Measurements from ENCODE around the gene NLRX1. TPM values are rescaled to one million over a fixed set of nuclear protein-coding genes. Genes with fewer than 3 reads are reported as not detected.
"Not testable (repeated sequence)": the region's sequence is repeated elsewhere in the genome, so short reads cannot be mapped to it uniquely, and the experiment has no call there.

Gene NLRX1
- total and polyA plus RNA-seq, 10 donors, result 3.6 to 18.7 (median 14.0) TPM

DNA sequence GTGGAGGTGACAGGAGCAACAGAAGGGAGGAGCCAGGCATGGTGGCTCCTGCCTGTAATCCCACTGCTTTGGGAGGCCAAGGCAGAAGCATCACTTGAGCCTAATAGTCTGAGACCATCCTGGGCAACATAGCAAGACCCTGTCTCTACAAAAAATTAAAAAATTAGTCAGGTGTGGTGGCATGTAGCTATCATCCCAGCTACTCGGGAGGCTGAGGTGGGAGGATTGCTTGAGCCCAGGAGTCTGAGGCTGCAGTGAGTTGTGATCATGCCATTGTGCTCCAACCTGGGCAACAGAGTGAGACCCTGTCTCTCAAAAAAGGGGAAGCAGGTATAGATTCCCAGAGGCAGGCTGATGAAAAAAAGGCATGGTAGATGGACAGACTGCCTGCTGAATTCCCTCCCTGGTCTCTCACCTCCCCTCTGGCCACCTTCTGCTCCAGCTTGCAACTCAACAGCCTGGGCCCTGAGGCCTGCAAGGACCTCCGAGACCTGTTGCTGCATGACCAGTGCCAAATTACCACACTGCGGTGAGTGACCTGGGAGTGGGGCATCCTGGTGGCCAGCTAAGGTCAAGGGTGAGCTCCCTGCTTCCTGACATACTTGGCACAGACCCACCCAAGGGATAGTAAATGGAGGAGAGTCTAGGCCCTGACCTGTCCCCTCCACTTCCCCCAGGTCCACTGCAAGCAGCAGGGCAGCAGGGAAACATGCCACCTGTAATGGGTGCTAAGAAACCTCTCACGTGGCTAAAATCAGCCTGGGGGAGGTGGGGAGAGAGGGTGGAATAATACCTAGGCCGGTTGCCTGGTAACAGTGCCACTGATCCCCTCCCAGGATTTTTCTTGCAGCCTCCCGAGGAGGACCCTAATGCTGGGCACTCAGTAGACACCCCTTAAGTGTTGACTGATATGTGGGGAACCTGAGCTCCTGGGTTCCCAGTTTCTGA, 12.5 kb downstream of the NLRX1 start:
- intact Hi-C loops (cut with DNase I; ENCODE audit: low total_unique reads), result no loop called here
- no peak for DNase-seq
- Histone ChIP-seq H3K4me3 (no peak overlapping the region), H3K4me1 (peaks cover 4 to 53% (median 24%) of the 10 kb centered on the region in 6 donors), H3K27ac (peak overlapping the region in 3 of 8 donors; percentile 11 to 45 (median 38)), H3K36me3 (peaks cover 0 to 76% (median 19%) of the 10 kb centered on the region in 6 donors), H3K27me3 (replicated peaks in 1 of 7) (no peaks in the 10 kb centered on the region), H3K9me3 (no peaks in the 10 kb centered on the region)
- TF ChIP-seq POLR2AphosphoS5 (IDR thresholded peaks at IDR 0.05) (no peak), POLR2A (IDR thresholded peaks at IDR 0.05) (no peak)
- TF ChIP-seq, protein P1, sequence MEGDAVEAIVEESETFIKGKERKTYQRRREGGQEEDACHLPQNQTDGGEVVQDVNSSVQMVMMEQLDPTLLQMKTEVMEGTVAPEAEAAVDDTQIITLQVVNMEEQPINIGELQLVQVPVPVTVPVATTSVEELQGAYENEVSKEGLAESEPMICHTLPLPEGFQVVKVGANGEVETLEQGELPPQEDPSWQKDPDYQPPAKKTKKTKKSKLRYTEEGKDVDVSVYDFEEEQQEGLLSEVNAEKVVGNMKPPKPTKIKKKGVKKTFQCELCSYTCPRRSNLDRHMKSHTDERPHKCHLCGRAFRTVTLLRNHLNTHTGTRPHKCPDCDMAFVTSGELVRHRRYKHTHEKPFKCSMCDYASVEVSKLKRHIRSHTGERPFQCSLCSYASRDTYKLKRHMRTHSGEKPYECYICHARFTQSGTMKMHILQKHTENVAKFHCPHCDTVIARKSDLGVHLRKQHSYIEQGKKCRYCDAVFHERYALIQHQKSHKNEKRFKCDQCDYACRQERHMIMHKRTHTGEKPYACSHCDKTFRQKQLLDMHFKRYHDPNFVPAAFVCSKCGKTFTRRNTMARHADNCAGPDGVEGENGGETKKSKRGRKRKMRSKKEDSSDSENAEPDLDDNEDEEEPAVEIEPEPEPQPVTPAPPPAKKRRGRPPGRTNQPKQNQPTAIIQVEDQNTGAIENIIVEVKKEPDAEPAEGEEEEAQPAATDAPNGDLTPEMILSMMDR (IDR thresholded peaks at IDR 0.05 in 8 of 11, conservative IDR thresholded peaks at IDR 0.05 in 3 of 11), result no peak
- WGBS, 5 donors, result 69 to 82% (median 79%) methylated on average over 4 to 6 of the region's 6 CpGs

DNA sequence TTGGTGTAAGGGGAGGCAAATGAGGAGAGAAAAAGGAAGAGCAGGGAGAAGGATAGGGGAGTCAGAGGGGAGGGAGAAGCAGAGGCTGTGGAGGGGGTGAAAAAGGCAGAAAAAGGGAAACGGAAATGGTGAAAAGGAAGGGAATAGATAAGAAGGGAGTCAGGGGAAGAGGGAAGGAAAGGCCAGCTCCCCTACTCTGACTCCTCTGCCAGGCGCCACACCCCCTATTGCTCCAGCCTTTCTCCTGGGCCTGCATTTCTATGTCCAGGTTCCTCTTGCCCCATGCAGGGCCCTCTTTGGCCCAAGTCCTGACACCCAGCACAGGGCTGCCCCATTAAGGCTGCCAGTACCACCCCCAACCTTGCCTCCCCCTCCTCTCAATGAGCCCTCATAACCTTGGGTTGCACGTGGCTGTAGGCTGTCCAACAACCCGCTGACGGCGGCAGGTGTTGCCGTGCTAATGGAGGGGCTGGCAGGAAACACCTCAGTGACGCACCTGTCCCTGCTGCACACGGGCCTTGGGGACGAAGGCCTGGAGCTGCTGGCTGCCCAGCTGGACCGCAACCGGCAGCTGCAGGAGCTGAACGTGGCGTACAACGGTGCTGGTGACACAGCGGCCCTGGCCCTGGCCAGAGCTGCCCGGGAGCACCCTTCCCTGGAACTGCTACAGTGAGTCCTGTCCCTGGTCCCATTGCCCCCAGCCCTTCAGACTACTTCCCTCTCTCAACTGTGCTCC, 13.3 kb downstream of the NLRX1 start:
- intact Hi-C loops (cut with DNase I; ENCODE audit: low total_unique reads), result no loop called here
- no peaks in the 10 kb centered on the region for H3K9me3 ChIP-seq
- 70 to 81% (median 77%) methylated on average over 13 to 17 of the region's 17 CpGs for WGBS, 5 donors

DNA sequence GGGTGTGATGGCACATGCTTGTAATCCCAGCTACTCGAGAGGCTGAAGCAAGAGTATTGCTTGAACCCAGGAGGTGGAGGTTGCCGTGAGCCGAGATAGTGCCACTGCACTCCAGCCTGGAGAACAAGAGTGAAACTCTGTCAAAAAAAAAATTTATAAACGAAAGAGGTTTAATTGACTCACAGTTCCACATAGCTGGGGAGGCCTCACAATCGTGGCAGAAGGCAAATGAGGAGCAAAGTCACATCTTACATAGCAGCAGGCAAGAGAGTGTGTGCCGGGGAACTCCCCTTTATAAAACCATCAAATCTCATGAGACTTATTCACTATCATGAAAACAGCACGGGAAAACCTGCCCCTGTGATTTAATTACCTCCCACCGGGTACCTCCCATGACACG, 15.9 kb downstream of the NLRX1 start:
- H3K9me3 ChIP-seq; intact Hi-C loops (cut with DNase I; ENCODE audit: low total_unique reads); H3K27me3 ChIP-seq (replicated peaks in 1 of 7); DNase-seq; H3K4me3 ChIP-seq; H3K27ac ChIP-seq: not testable (repeated sequence)
- peaks cover 0 to 20% (median 11%) of the 10 kb centered on the region in 6 donors for H3K4me1 ChIP-seq
- WGBS, 5 donors, result 64 to 91% (median 84%) methylated on average over 9 of the region's 9 CpGs
- peaks cover 0 to 54% (median 17%) of the 10 kb centered on the region in 6 donors for H3K36me3 ChIP-seq

More for the DNA sequence above, 13.3 kb downstream of the NLRX1 start:
- Histone ChIP-seq H3K27me3 (replicated peaks in 1 of 7) (no peaks in the 10 kb centered on the region), H3K36me3 (peaks cover 0 to 68% (median 19%) of the 10 kb centered on the region in 6 donors), H3K27ac (peak overlapping the region in 4 of 8 donors; percentile 8 to 45 (median 24)), H3K4me3 (no peak overlapping the region), H3K4me1 (peaks cover 4 to 45% (median 24%) of the 10 kb centered on the region in 6 donors)
- no peak for DNase-seq
- TF ChIP-seq POLR2A (IDR thresholded peaks at IDR 0.05) (no peak), POLR2AphosphoS5 (IDR thresholded peaks at IDR 0.05) (peak in 1 of 3 donors; percentile 43)

DNA sequence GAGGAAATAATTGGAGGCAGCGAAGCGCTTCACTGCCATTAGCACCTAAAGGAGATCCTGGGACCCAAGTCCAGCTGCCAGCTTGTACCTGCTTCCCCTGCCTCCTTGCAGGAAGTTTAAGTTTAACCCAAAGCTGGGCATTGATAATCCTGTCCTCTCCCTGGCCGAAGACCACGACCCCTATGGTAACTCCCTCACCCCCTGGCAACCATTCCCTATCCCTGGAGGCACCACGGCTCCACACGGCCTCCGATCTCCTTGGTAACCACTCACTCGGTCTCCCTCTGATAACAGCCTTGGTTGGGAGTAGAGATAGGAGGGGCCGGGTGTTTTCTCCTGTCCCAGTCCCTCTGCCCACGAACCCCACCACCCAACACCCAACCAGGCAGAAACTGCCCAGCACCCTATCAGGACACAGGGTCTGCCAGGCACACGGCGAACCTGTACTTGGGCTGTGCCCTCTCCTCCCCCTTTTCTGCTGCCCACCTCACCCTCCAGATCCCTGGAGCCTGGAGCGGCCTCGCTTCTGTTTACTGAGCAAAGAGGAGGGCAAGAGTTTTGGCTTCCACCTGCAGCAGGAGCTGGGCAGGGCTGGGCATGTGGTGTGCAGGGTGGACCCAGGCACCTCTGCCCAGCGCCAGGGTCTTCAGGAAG, 17.6 kb downstream of the NLRX1 start:
- DNase-seq, result no peak
- no peaks in the 10 kb centered on the region for H3K9me3 ChIP-seq
- intact Hi-C loops (cut with DNase I; ENCODE audit: low total_unique reads), result no loop called here
- H3K27me3 ChIP-seq (replicated peaks in 1 of 7), result peaks cover 0 to 5% (median 0%) of the 10 kb centered on the region in 7 donors
- TF ChIP-seq POLR2A (IDR thresholded peaks at IDR 0.05) (no peak), POLR2AphosphoS5 (IDR thresholded peaks at IDR 0.05) (no peak)
- TF ChIP-seq, protein P1 (IDR thresholded peaks at IDR 0.05 in 8 of 11, conservative IDR thresholded peaks at IDR 0.05 in 3 of 11), result no peak
- no peak overlapping the region for H3K27ac ChIP-seq
- H3K4me3 ChIP-seq, result no peak overlapping the region
- WGBS, 5 donors, result 67 to 73% (median 71%) methylated on average over 14 to 15 of the region's 15 CpGs
- H3K36me3 ChIP-seq, result peaks cover 0 to 37% (median 8%) of the 10 kb centered on the region in 6 donors
- H3K4me1 ChIP-seq, result peaks cover 0 to 15% (median 9%) of the 10 kb centered on the region in 6 donors
